Natural killer cell treated with Interleukin-12 subunit alpha and Interleukin-12 subunit beta and Interleukin-15 and Interleukin-18, amount 100 ng/mL, for 72 hours (primary cell): ENCODE data around the gene BRCC3. TPM values are rescaled to one million over a fixed set of nuclear protein-coding genes. Genes with fewer than 3 reads are reported as not detected.
"Not testable (repeated sequence)": the region's sequence is repeated elsewhere in the genome, so short reads cannot be mapped to it uniquely, and the experiment has no call there.

Source experiments
- ATAC-seq, 2 donors: fragments of 150-1000 bp; cut with Tn5 transposase in 1 of 2; sonication (Bioruptor Pico), chemical (Tn5 transposase) in 1 of 2; 2 replicates each; pipeline ENCODE4 v1.10.0; 2021
- DNase-seq: peaks from one replicate; pipeline ENCODE4 v3.0.0; 2022; ENCODE audit warnings: low spot score
- H3K27ac Mint-ChIP-seq, 2 donors: 1 replicate in 1 of 2; 2 replicates in 1 of 2; pipeline ENCODE4 v1.8.0; 2022; ENCODE audit warnings: mixed read lengths in 2 of 2, mild to moderate bottlenecking in 1 of 2, moderate library complexity in 1 of 2
- H3K27me3 Mint-ChIP-seq, 2 donors: 1 replicate in 1 of 2; 2 replicates in 1 of 2; pipeline ENCODE4 v1.8.0; 2022; ENCODE audit warnings: mixed read lengths in 2 of 2
- H3K36me3 Mint-ChIP-seq: one replicate; pipeline ENCODE4 v1.8.0; 2022; ENCODE audit warnings: mixed read lengths
- H3K4me1 Mint-ChIP-seq, 2 donors: 1 replicate in 1 of 2; 2 replicates in 1 of 2; pipeline ENCODE4 v1.8.0; 2022; ENCODE audit warnings: low read depth in 2 of 2, mixed read lengths in 2 of 2, mild to moderate bottlenecking in 1 of 2
- H3K4me3 Mint-ChIP-seq: one replicate; pipeline ENCODE4 v1.8.0; 2022; ENCODE audit warnings: mixed read lengths
- H3K9me3 Mint-ChIP-seq: 2 replicates; pipeline ENCODE4 v1.8.0; 2022; ENCODE audit warnings: mixed read lengths
- total RNA-seq, 2 donors: library from RNA; stranded (reverse); gene quantifications; one replicate each; pipeline ENCODE4 v1.2.3, GENCODE V29; 2022

The BRCC3 gene
- total RNA-seq, 2 donors from 2014 or later: 34.5 to 36.1 TPM

- Mint-ChIP-seq H3K9me3 (no peaks in the 10 kb centered on the region), H3K27ac (no peak overlapping the region), H3K4me1 (no peaks in the 10 kb centered on the region), H3K4me3 (no peak overlapping the region), H3K27me3 (peaks cover 0 to 17% of the 10 kb centered on the region in 2 donors), H3K36me3 (no peaks in the 10 kb centered on the region)
- no peak for DNase-seq
- no peak for ATAC-seq
Measured at GRCh38 chrX:155143959-155144548, 72.7 kb downstream of the BRCC3 start.

- no peak for DNase-seq
- no peak for ATAC-seq
- H3K4me1 Mint-ChIP-seq: no peaks in the 10 kb centered on the region
- no peaks in the 10 kb centered on the region for H3K36me3 Mint-ChIP-seq
- no peak overlapping the region for H3K27ac Mint-ChIP-seq
- H3K4me3 Mint-ChIP-seq: no peak overlapping the region
- H3K9me3 Mint-ChIP-seq: no peaks in the 10 kb centered on the region
- H3K27me3 Mint-ChIP-seq: peaks cover 0 to 15% of the 10 kb centered on the region in 2 donors
Measured at GRCh38 chrX:155144926-155145325, 73.6 kb downstream of the BRCC3 start.

GRCh38 chrX:155147612-155148011 is 76.3 kb downstream of the BRCC3 start:
- H3K9me3 Mint-ChIP-seq, H3K36me3 Mint-ChIP-seq, H3K4me3 Mint-ChIP-seq, DNase-seq, H3K27ac Mint-ChIP-seq, ATAC-seq, H3K4me1 Mint-ChIP-seq: not testable (repeated sequence)
- H3K27me3 Mint-ChIP-seq: peaks cover 11 to 16% of the 10 kb centered on the region in 2 donors

DNA sequence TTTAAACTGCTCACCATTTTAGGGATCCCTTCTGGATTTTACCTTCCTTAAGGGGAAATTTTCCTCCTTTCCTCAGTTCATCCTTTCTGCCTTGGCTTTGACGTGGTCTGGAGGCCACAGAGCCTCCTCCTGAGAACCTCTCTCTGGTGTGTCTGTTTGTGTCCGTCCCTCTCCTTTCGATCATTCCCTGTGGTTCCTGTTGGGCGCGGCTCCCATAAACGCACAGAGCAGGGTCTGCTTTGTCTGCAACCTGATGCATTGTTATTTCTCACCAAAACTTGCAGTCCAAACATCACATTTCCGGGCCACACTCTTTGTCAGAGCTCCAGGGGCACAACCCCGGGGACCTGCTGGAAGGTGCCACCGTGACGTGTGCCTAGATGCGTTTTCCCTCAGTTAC is 76.9 kb downstream of the BRCC3 start:
- not testable (repeated sequence) for H3K9me3 Mint-ChIP-seq, H3K4me3 Mint-ChIP-seq, ATAC-seq, H3K4me1 Mint-ChIP-seq, H3K27ac Mint-ChIP-seq, H3K36me3 Mint-ChIP-seq, DNase-seq
- peaks cover 16% of the 10 kb centered on the region in 2 donors for H3K27me3 Mint-ChIP-seq

- ATAC-seq: no peak
- H3K36me3 Mint-ChIP-seq: no peaks in the 10 kb centered on the region
Measured at GRCh38 chrX:155148724-155149537, 77.6 kb downstream of the BRCC3 start.

DNA sequence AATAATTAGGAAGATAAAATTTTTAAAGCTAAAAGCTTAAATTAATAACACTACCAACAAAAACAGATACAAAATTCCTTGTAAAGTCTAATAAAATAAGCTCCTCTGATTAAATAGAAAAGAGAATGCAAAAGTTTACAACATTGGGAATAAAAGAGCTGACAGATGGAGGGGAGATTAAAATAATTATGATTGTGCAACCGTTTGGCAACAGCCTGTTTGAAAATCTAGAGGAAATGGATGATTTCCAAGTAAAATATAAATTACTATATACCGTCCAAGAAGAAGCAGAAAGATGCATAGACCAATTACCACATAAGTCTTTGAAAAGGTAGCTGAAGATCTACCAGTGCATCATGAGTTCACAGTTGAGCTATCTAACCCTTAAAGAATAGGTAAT is 98.6 kb downstream of the BRCC3 start:
- no peak overlapping the region for H3K27ac Mint-ChIP-seq
- H3K27me3 Mint-ChIP-seq: peaks cover 0 to 17% of the 10 kb centered on the region in 2 donors
- no peaks in the 10 kb centered on the region for H3K4me1 Mint-ChIP-seq
- no peak for DNase-seq
- ATAC-seq: no peak
- H3K4me3 Mint-ChIP-seq: no peak overlapping the region
- no peaks in the 10 kb centered on the region for H3K9me3 Mint-ChIP-seq
- no peaks in the 10 kb centered on the region for H3K36me3 Mint-ChIP-seq

More at GRCh38 chrX:155148724-155149537, 77.6 kb downstream of the BRCC3 start:
- H3K4me1 Mint-ChIP-seq: no peaks in the 10 kb centered on the region
- H3K9me3 Mint-ChIP-seq: no peaks in the 10 kb centered on the region
- no peak overlapping the region for H3K27ac Mint-ChIP-seq
- DNase-seq: no peak
- H3K27me3 Mint-ChIP-seq: peaks cover 16% of the 10 kb centered on the region in 2 donors
- H3K4me3 Mint-ChIP-seq: no peak overlapping the region

Other genes with a start within 250 kb of the BRCC3 start
- gene SMIM9, start 236.8 kb upstream of the BRCC3 start, total RNA-seq: not detected
- gene F8A1, start 185.2 kb upstream of the BRCC3 start, total RNA-seq: 10 to 100 TPM; 12.4 to 32.5 TPM
- gene F8, start 48.8 kb upstream of the BRCC3 start, total RNA-seq: 1 to 10 TPM; 2.7 to 2.9 TPM
- gene FUNDC2, start 44.7 kb upstream of the BRCC3 start, total RNA-seq: 10 to 100 TPM; 47.2 to 62.5 TPM
- gene CMC4, start 372 bp upstream of the BRCC3 start, total RNA-seq: 1 to 10 TPM in 1 of 2 donors, not detected in 1; 1.4 TPM
- gene MTCP1, start 372 bp upstream of the BRCC3 start, total RNA-seq: 10 to 100 TPM; 12.4 to 17.4 TPM
- gene VBP1, start 145.0 kb downstream of the BRCC3 start, total RNA-seq: 10 to 100 TPM; 54.1 to 64.7 TPM
- gene RAB39B, start 193.0 kb downstream of the BRCC3 start, total RNA-seq: 1 to 10 TPM; 7.5 to 8.3 TPM